SK-N-SH (cell line): ENCODE measurements around the gene KIR3DL3. TPM values are rescaled to one million over a fixed set of nuclear protein-coding genes. Genes with fewer than 3 reads are reported as not detected.
"Not testable (repeated sequence)": the region's sequence is repeated elsewhere in the genome, so short reads cannot be mapped to it uniquely, and the experiment has no call there.

Source experiments
- CTCF ChIA-PET: fragments of 300-600, 350-600 bp; formaldehyde crosslinking; extraction: SDS; loops from one replicate; lab custom pipeline; 2021; lab: Yijun Ruan, JAX
- POLR2A ChIA-PET: fragments of 350-600 bp; sonication (Branson Sonifier 250); formaldehyde crosslinking; extraction: SDS; loops from one replicate; lab custom pipeline; 2020; ENCODE audit warnings: antibody characterized with exemption, inconsistent platforms; lab: Yijun Ruan, JAX
- DNase-seq: peaks from one replicate; pipeline ENCODE4 v3.0.0; 2012
- H2AFZ ChIP-seq: fragments of 200-600 bp; sonication (generic); 2 replicates; pipeline ENCODE4 v1.8.1; 2016; ENCODE audit warnings: antibody characterized with exemption, mild to moderate bottlenecking, low read depth
- H3F3A ChIP-seq: fragments of 200-600 bp; sonication (generic); replicated peaks from 2 replicates; pipeline ENCODE3; 2016; ENCODE audit warnings: antibody characterized with exemption, mild to moderate bottlenecking; ENCODE audit not compliant: insufficient read depth
- H3K27ac ChIP-seq, 2 experiments: fragments of 200-500 bp in 1 of 2; fragments of 200-600 bp in 1 of 2; sonication (Bioruptor generic) in 1 of 2; sonication (generic), shearing (Covaris generic) in 1 of 2; 2 replicates each; pipeline versions ENCODE4 v1.5.1 to v1.6.1; 2014 to 2016; ENCODE audit warnings: low read depth in 2 of 2, inconsistent platforms in 1 of 2, low read length in 1 of 2, mild to moderate bottlenecking in 1 of 2, mixed read lengths in 1 of 2
- H3K27me3 ChIP-seq: fragments of 200-600 bp; sonication (generic), shearing (Covaris generic); 2 replicates; pipeline ENCODE4 v1.6.1; 2016; ENCODE audit warnings: mixed run types; ENCODE audit not compliant: insufficient read depth
- H3K36me3 ChIP-seq, 2 experiments: fragments of 200-500 bp in 1 of 2; fragments of 200-600 bp in 1 of 2; sonication (Bioruptor generic) in 1 of 2; sonication (generic) in 1 of 2; replicated peaks in 1 of 2; 2 replicates each; pipeline versions ENCODE3 to v1.5.1; 2014 to 2016; ENCODE audit warnings: low read length in 1 of 2, mild to moderate bottlenecking in 1 of 2; ENCODE audit not compliant: insufficient read depth in 2 of 2, control insufficient read depth in 1 of 2
- H3K4me1 ChIP-seq, 2 experiments: fragments of 200-500 bp in 1 of 2; fragments of 200-600 bp in 1 of 2; sonication (Bioruptor generic) in 1 of 2; sonication (generic), shearing (Covaris generic) in 1 of 2; 2 replicates each; pipeline versions ENCODE4 v1.5.1 to v1.6.1; 2014 to 2016; ENCODE audit warnings: low read depth in 1 of 2, low read length in 1 of 2, mixed run types in 1 of 2; ENCODE audit not compliant: insufficient read depth in 2 of 2, control insufficient read depth in 1 of 2
- H3K4me2 ChIP-seq: fragments of 200-600 bp; sonication (generic), shearing (Covaris generic); 2 replicates; pipeline ENCODE4 v1.6.1; 2017; ENCODE audit warnings: mixed run types
- H3K4me3 ChIP-seq, 2 experiments: fragments of 200-500 bp in 1 of 2; fragments of 200-600 bp in 1 of 2; sonication (Bioruptor generic) in 1 of 2; sonication (generic), shearing (Covaris generic) in 1 of 2; 2 replicates each; pipeline versions ENCODE4 v1.5.1 to v1.8.1; 2014 to 2016; ENCODE audit warnings: low read depth in 2 of 2, inconsistent platforms in 1 of 2, low read length in 1 of 2, mild to moderate bottlenecking in 1 of 2, mixed read lengths in 1 of 2, moderate library complexity in 1 of 2
- H3K79me2 ChIP-seq: fragments of 200-600 bp; sonication (generic); 2 replicates; pipeline ENCODE4 v1.8.1; 2017; ENCODE audit warnings: mild to moderate bottlenecking; ENCODE audit not compliant: insufficient read depth
- H3K9ac ChIP-seq: fragments of 200-600 bp; sonication (generic); 2 replicates; pipeline ENCODE4 v1.6.1; 2017; ENCODE audit warnings: mixed run types
- H3K9me2 ChIP-seq: fragments of 200-600 bp; sonication (generic); 2 replicates; pipeline ENCODE4 v1.6.1; 2017; ENCODE audit warnings: mixed run types
- H3K9me3 ChIP-seq: fragments of 200-600 bp; sonication (generic); 2 replicates; pipeline ENCODE4 v1.6.1; 2017; ENCODE audit warnings: mixed run types, mild to moderate bottlenecking, moderate library complexity
- H4K20me1 ChIP-seq: fragments of 200-600 bp; sonication (generic); 2 replicates; pipeline ENCODE4 v1.6.1; 2017; ENCODE audit warnings: mild to moderate bottlenecking, mixed run types; ENCODE audit not compliant: insufficient read depth
- CHD2 ChIP-seq: fragments of 150-350 bp; IDR thresholded peaks from 2 replicates; pipeline ENCODE4 v1.6.1; 2018; ENCODE audit warnings: low read length; ENCODE audit not compliant: partially characterized antibody
- ELF1 ChIP-seq: IDR thresholded peaks from 2 replicates; pipeline ENCODE4 v1.4.0; 2012
- FOSL2 ChIP-seq: IDR thresholded peaks from 2 replicates; pipeline ENCODE4 v1.4.0; 2012; ENCODE audit warnings: low read depth, mild to moderate bottlenecking, moderate library complexity, borderline replicate concordance
- FOXJ3 ChIP-seq: sonication (generic); formaldehyde crosslinking; IDR thresholded peaks from 2 replicates; pipeline ENCODE4 v1.5.1; 2020; ENCODE audit warnings: mild to moderate bottlenecking, missing genetic modification reagents
- GABPA ChIP-seq: IDR thresholded peaks from 2 replicates; pipeline ENCODE4 v1.4.0; 2012; ENCODE audit warnings: low read depth, mild to moderate bottlenecking
- GATA2 ChIP-seq: sonication (generic); formaldehyde crosslinking; IDR thresholded peaks from 2 replicates; pipeline ENCODE4 v1.5.0; 2020; ENCODE audit warnings: mild to moderate bottlenecking, missing genetic modification reagents
- JUND ChIP-seq: IDR thresholded peaks from 2 replicates; pipeline ENCODE4 v1.4.0; 2012
- RAD21 ChIP-seq: IDR thresholded peaks from 2 replicates; pipeline ENCODE4 v1.6.1; 2012; ENCODE audit warnings: mild to moderate bottlenecking, low read length
- SIN3A ChIP-seq: IDR thresholded peaks from 2 replicates; pipeline ENCODE4 v1.6.1; 2012; ENCODE audit warnings: low read depth, mild to moderate bottlenecking, low read length, moderate library complexity, borderline replicate concordance
- SMC3 ChIP-seq: IDR thresholded peaks from 2 replicates; pipeline ENCODE4 v1.6.1; 2012; ENCODE audit warnings: low read depth, low read length, improper control_type of control experiment
- TAF1 ChIP-seq: IDR thresholded peaks from 2 replicates; pipeline ENCODE4 v1.6.1; 2012; ENCODE audit warnings: low read depth, mild to moderate bottlenecking, low read length, moderate library complexity, borderline replicate concordance
- WGBS: methylation state at CpG from one replicate; pipeline ENCODE4 v1.1.6; 2017; ENCODE audit warnings: low lambda C conversion rate; 5-methylcytosine and 5-hydroxymethylcytosine counted together
- polyA plus RNA-seq, 3 experiments: library from polyadenylated mRNA; depleted of rRNA; stranded (reverse); fragments of >200 nt; gene quantifications; 2 replicates each; pipeline ENCODE4 v1.2.3, GENCODE V29; 2012
- TF ChIP-seq, protein P1 (sequence below): IDR thresholded peaks from 2 replicates; pipeline ENCODE4 v1.4.0; 2012; ENCODE audit warnings: low read depth, borderline replicate concordance
- TF ChIP-seq, protein P2 (sequence below): IDR thresholded peaks from 2 replicates; pipeline ENCODE4; 2012
- TF ChIP-seq, protein P3 (sequence below): IDR thresholded peaks from 2 replicates; pipeline ENCODE4 v1.4.0; 2012; ENCODE audit warnings: low read depth, borderline replicate concordance
- TF ChIP-seq, protein P4 (sequence below): fragments of 200-600 bp; sonication (generic); IDR thresholded peaks from 2 replicates; pipeline ENCODE4 v1.6.1; 2017; ENCODE audit warnings: antibody characterized with exemption, mild to moderate bottlenecking, moderate library complexity

KIR3DL3 gene
- not detected in 2 replicates for polyA plus RNA-seq (2012; rRNA removed)
- not detected in 2 replicates for polyA plus RNA-seq (2012; cell fraction: cytosol; rRNA removed)
- not detected in 2 replicates for polyA plus RNA-seq (2012; cell fraction: nucleus; rRNA removed)

DNA sequence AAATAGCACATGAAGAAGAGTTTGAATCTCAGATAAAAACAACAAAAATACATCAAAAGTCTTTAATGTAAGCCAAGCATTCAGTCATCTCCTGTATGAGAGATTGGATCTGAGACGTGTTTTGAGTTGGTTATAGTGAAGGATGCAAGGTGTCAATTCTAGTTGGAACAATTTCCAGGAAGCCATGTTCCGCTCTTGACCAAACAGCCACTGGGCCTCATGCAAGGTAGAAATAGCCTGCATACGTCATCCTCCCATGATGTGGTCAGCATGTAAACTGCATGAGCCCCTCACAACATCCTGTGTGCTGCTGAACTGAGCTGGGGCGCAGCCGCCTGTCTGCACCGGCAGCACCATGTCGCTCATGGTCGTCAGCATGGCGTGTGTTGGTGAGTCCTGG is at the start of gene KIR3DL3:
TSS of gene KIR3DL3 (plus strand) at position 301 of the 400 bp plus-strand sequence. CDS start at position 356, 55 bp downstream.
- ChIA-PET CTCF (no interaction called here), POLR2A (no interaction called here)
- Histone ChIP-seq H3K79me2 (no peaks in the 10 kb centered on the region), H3K27me3 (no peaks in the 10 kb centered on the region), H3K4me1 (no peaks in the 10 kb centered on the region), H3F3A (no peaks in the 10 kb centered on the region), H3K36me3 (no peaks in the 10 kb centered on the region), H2AFZ (no peak within 1 kb of the TSS), H4K20me1 (no peaks in the 10 kb centered on the region), H3K27ac (no peak within 1 kb of the TSS), H3K9me3 (no peaks in the 10 kb centered on the region), H3K9ac (no peak within 1 kb of the TSS), H3K4me2 (no peak within 1 kb of the TSS), H3K9me2 (0 out of 2 replicates have a peak, but pooled peaks cover 3% of the 10 kb centered on the region), H3K4me3 (no peak within 1 kb of the TSS)
- DNase-seq, result no peak
- no peak for TF ChIP-seq ELF1
- TF ChIP-seq TAF1, result no peak
- no peak for TF ChIP-seq GABPA
- TF ChIP-seq GATA2 (CRISPR knock-in tag), result no peak
- TF ChIP-seq, protein P1, sequence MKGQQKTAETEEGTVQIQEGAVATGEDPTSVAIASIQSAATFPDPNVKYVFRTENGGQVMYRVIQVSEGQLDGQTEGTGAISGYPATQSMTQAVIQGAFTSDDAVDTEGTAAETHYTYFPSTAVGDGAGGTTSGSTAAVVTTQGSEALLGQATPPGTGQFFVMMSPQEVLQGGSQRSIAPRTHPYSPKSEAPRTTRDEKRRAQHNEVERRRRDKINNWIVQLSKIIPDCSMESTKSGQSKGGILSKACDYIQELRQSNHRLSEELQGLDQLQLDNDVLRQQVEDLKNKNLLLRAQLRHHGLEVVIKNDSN, result no peak
- TF ChIP-seq CHD2, result no peak
- TF ChIP-seq JUND, result no peak
- TF ChIP-seq, protein P2, sequence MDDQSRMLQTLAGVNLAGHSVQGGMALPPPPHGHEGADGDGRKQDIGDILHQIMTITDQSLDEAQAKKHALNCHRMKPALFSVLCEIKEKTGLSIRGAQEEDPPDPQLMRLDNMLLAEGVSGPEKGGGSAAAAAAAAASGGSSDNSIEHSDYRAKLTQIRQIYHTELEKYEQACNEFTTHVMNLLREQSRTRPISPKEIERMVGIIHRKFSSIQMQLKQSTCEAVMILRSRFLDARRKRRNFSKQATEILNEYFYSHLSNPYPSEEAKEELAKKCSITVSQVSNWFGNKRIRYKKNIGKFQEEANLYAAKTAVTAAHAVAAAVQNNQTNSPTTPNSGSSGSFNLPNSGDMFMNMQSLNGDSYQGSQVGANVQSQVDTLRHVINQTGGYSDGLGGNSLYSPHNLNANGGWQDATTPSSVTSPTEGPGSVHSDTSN, result no peak
- TF ChIP-seq, protein P3, sequence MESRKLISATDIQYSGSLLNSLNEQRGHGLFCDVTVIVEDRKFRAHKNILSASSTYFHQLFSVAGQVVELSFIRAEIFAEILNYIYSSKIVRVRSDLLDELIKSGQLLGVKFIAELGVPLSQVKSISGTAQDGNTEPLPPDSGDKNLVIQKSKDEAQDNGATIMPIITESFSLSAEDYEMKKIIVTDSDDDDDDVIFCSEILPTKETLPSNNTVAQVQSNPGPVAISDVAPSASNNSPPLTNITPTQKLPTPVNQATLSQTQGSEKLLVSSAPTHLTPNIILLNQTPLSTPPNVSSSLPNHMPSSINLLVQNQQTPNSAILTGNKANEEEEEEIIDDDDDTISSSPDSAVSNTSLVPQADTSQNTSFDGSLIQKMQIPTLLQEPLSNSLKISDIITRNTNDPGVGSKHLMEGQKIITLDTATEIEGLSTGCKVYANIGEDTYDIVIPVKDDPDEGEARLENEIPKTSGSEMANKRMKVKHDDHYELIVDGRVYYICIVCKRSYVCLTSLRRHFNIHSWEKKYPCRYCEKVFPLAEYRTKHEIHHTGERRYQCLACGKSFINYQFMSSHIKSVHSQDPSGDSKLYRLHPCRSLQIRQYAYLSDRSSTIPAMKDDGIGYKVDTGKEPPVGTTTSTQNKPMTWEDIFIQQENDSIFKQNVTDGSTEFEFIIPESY, result no peak
- no peak for TF ChIP-seq FOXJ3
- TF ChIP-seq RAD21, result no peak
- TF ChIP-seq FOSL2, result no peak
- TF ChIP-seq SIN3A, result no peak
- WGBS, result 35% methylated on average over 9 of the region's 9 CpGs

DNA sequence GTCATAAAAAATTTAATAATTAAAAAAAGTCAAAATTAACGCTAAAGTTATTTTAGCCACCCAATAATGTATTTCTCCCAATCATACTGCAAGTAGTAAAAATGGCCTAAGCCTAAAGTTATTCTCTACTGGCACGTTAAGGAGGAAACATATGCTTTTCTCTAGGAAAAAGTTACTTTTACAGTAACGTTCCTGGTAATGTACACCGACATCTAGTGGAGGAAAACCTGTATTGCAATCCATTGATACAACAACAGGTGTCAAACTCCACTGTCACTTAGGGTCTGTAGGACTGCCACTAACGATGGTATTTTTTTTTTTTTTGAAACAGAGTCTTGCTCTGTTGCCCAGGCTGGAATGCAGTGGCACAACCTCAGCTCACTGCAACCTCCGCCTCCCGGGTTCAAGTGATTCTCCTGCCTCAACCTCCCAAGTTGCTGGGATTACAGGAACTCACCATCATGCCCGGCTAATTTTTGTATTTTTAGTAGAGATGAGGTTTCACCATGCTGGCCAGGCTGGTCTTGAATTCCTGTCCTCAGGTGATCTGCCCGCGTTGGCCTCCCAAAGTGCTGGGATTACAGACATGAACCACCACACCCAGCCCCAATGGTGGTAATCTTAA is 47.9 kb upstream of the KIR3DL3 start:
- H2AFZ ChIP-seq, H3K36me3 ChIP-seq, H3K27me3 ChIP-seq, H3K4me1 ChIP-seq, H3K27ac ChIP-seq, H3K4me2 ChIP-seq, H3K9ac ChIP-seq, H3K79me2 ChIP-seq, POLR2A ChIA-PET, H4K20me1 ChIP-seq, H3K9me3 ChIP-seq, H3F3A ChIP-seq, H3K9me2 ChIP-seq: not testable (repeated sequence)
- H3K4me3 ChIP-seq, result peak overlapping the region in 1 of 2 experiments; percentile 31; a peak in 1 of 4 replicates
- CTCF ChIA-PET, result interaction anchor here (0.6 to 6.1 kb wide), 8 partner anchors 8 to 195 kb away, joined by 3 to 48 read pairs (median 4); partner anchors contain the start of gene LILRB4
- under 1% methylated on average over 10 of the region's 10 CpGs for WGBS
- TF ChIP-seq, protein P4, sequence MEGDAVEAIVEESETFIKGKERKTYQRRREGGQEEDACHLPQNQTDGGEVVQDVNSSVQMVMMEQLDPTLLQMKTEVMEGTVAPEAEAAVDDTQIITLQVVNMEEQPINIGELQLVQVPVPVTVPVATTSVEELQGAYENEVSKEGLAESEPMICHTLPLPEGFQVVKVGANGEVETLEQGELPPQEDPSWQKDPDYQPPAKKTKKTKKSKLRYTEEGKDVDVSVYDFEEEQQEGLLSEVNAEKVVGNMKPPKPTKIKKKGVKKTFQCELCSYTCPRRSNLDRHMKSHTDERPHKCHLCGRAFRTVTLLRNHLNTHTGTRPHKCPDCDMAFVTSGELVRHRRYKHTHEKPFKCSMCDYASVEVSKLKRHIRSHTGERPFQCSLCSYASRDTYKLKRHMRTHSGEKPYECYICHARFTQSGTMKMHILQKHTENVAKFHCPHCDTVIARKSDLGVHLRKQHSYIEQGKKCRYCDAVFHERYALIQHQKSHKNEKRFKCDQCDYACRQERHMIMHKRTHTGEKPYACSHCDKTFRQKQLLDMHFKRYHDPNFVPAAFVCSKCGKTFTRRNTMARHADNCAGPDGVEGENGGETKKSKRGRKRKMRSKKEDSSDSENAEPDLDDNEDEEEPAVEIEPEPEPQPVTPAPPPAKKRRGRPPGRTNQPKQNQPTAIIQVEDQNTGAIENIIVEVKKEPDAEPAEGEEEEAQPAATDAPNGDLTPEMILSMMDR, result peak; percentile 87
- TF ChIP-seq SMC3 (peak; percentile 54), RAD21 (peak; percentile 51)
- DNase-seq, result peak; percentile 49
